Measurements from ENCODE around the gene SELENON. TPM values are rescaled to one million over a fixed set of nuclear protein-coding genes. Genes with fewer than 3 reads are reported as not detected.

The SELENON gene
- total RNA-seq, 1 experiment from 2014 or later = 108 TPM

DNA sequence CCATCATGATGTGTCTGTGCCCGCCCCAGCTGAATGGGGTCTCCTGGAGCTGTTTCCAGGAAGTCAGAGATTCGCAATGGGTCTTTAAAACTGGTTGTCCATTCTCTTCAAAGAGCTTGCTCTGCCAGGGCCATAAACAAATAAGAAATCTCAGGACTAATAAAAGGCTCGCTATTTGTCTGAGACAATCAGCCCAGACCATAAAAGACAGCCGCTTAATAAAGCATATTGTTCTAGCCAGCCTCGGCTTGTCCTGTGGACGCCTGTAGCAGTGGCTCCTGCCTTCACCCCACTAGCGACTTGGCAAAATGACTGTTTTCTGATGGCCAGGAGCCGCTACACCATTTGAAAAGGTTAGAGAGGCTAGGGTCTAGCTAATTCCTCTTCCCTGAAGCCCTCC is 20.6 kb upstream of the SELENON start:
- DNase-seq = no peak
- Histone ChIP-seq H3K4me3 (ENCODE audit: insufficient read depth, low read depth, low read length) (no peak overlapping the region), H3K36me3 (replicated peaks; ENCODE audit: control insufficient read depth, insufficient read depth, low read length) (no peaks in the 10 kb centered on the region), H3K27me3 (ENCODE audit: control insufficient read depth, insufficient read depth, low read length) (no peaks in the 10 kb centered on the region)

DNA sequence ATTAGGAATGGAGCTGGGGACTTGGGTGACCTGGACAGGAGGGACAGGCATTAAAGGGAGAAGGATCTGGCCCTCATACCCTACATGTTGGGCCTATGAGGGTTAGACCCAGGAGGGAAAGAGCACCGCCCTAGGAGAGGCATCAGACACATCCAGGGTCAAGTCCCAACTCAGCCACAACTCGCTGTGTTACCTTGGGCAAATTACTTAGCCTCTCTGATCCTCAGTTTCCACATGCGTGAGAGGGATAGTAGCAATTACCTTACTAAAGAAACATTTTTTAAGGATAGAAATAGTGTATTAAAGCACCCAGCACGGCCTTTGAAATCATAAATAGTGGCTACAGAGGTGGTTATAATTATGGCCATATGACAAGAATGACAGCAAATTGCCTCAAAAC is 20.1 kb upstream of the SELENON start:
- no peaks in the 10 kb centered on the region for H3K36me3 ChIP-seq (replicated peaks; ENCODE audit: control insufficient read depth, insufficient read depth, low read length)
- H3K4me3 ChIP-seq (ENCODE audit: insufficient read depth, low read depth, low read length) = no peak overlapping the region
- no peaks in the 10 kb centered on the region for H3K27me3 ChIP-seq (ENCODE audit: control insufficient read depth, insufficient read depth, low read length)
- peak; percentile 40 for DNase-seq

DNA sequence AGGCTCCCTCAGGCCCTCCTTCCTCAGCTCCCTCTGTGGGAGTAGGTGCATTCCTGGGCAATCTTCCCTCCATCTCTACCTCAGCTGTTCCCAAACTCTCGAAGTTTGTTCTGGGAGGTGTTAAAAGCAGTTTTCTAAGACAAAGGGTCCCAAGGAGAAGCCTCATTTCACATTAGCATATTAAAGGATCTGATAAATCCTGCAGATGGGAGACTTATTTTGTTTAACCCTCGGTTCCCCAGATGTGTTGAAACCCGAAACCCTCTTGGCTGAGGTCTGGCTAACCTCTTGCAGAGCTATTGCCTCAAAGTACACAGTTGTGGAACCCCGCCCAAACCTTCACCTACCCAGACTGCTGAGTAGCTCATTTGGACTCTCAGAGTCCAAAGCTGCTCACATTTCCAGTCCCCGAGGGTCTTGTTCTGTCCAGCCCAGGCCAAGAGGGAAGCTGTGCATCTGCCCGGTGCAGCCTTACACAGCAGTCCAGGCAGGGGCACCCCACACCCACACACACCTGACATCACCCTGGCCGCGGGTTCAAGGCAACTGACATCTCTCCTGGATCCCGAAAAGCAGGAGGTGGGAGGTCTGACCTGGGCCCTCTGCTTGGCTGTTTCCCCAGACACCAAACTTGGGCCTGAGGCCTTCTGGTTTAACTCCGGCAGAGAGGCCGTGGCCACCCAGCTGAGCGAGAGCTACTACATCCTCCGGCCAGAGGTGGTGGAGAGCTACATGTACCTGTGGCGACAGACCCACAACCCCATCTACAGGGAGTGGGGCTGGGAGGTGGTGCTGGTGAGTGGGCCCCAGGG is 19.5 kb upstream of the SELENON start:
- Histone ChIP-seq H3K36me3 (replicated peaks; ENCODE audit: control insufficient read depth, insufficient read depth, low read length) (no peaks in the 10 kb centered on the region), H3K27me3 (ENCODE audit: control insufficient read depth, insufficient read depth, low read length) (no peaks in the 10 kb centered on the region), H3K4me3 (ENCODE audit: insufficient read depth, low read depth, low read length) (no peak overlapping the region)
- peak; percentile 84 for DNase-seq

DNA sequence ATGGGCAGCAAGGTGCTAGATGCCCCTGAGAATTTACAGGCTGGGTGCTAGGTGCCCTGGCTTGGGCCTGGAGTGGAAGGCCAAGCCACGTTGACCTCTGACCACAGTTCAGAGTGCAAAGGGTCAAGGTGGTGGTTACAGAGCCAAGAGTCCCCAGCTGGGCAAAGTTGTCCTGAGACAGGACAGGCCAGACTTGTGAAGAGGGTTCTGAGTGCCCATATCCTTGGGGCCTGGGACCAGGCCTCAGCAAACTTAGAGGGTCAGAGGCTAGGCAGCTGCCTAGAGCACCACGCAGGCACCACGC is 18.9 kb upstream of the SELENON start:
- DNase-seq = no peak
- H3K36me3 ChIP-seq (replicated peaks; ENCODE audit: control insufficient read depth, insufficient read depth, low read length) = no peaks in the 10 kb centered on the region
- no peak overlapping the region for H3K4me3 ChIP-seq (ENCODE audit: insufficient read depth, low read depth, low read length)
- H3K27me3 ChIP-seq (ENCODE audit: control insufficient read depth, insufficient read depth, low read length) = no peaks in the 10 kb centered on the region

DNA sequence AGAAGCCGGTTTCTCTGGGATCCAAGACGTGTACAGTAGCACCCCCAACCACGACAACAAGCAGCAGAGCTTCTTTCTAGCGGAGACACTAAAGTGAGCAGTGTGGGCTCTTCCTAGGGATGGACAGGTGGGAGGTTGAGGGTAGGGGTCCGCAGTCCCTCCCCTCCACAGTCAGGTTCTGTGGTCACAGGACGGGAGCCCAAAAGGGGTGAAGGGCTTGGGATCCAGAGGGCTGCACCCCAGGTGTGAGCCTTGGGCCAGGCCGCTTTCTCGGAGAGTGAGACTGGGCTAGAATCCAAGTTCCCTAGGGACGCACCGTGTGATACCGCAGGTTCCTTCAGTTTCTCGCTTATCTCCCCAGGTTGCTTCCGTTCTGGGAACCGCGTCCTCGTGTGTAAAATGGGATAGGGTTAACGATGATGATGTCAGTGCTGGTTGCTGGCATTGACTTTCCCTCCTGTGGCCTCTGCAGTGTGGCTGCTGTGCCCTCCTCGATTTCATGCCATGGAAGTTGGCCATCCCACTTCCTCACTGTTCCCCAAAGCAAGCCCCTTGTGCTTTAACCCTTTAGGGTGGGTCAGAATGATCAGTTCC is 17.3 kb upstream of the SELENON start:
- H3K4me3 ChIP-seq (ENCODE audit: insufficient read depth, low read depth, low read length) = no peak overlapping the region
- H3K27me3 ChIP-seq (ENCODE audit: control insufficient read depth, insufficient read depth, low read length) = no peaks in the 10 kb centered on the region
- peak; percentile 49 for DNase-seq
- no peaks in the 10 kb centered on the region for H3K36me3 ChIP-seq (replicated peaks; ENCODE audit: control insufficient read depth, insufficient read depth, low read length)

DNA sequence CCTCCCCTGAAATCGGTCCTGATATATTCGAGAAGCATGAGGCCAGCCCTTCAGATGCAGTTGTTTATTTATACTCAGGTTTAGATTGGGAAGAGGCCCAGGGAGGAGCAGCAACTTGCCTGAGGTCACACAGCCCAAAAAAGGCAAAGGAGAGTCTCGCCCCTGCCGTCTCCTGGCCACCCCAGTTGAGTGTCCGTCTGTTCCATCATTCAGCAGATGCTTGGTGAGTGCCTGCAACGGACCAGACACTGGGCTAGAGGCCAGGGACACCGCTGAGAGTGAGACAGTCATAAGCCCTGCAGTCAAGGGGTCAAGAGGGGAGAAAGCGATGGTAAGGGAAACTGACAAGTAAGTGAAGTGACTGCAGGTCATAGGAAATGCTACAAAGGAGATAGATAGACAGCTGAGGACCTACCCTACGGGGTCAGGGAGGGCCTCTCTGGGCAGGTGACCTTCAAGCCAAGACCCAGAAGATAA is 15.4 kb upstream of the SELENON start:
- Histone ChIP-seq H3K36me3 (replicated peaks; ENCODE audit: control insufficient read depth, insufficient read depth, low read length) (no peaks in the 10 kb centered on the region), H3K27me3 (ENCODE audit: control insufficient read depth, insufficient read depth, low read length) (no peaks in the 10 kb centered on the region), H3K4me3 (ENCODE audit: insufficient read depth, low read depth, low read length) (no peak overlapping the region)
- no peak for DNase-seq

DNA sequence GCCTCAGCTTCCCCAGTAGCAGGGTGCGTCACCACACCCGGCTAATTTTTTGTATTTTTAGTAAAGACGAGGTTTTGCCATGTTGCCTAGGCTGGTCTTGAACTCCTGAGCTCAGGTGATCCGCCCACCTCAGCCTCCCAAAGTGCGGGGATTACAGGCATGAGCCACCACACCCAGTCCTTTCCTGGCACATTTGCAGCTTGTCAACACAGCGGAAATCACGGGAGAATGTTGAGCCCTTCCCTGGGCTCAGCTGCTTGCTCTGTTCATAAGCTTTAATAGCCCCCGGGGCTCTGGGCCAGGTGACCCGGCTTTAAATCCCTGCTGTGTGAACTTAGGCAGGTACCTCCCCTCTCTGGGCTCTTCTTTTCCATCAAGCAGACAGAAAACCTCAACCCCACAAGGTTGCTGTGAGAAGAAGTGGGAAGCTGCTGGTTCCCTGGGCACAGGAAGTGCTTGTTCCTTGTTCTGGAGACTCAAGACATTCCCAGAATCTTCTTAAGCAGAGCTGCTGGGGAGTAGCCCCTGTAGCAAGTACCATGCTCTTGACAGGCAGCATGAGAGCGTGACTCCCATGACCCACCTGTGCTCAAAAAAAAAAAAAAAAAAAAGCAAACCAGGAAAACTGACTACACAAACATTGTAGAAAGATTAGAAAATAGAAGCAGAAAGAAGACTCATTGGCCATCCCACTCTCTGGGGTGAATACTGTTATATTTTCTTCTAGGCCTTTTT is 14.5 kb upstream of the SELENON start:
- DNase-seq = no peak
- Histone ChIP-seq H3K4me3 (ENCODE audit: insufficient read depth, low read depth, low read length) (no peak overlapping the region), H3K27me3 (ENCODE audit: control insufficient read depth, insufficient read depth, low read length) (no peaks in the 10 kb centered on the region), H3K36me3 (replicated peaks; ENCODE audit: control insufficient read depth, insufficient read depth, low read length) (no peaks in the 10 kb centered on the region)

DNA sequence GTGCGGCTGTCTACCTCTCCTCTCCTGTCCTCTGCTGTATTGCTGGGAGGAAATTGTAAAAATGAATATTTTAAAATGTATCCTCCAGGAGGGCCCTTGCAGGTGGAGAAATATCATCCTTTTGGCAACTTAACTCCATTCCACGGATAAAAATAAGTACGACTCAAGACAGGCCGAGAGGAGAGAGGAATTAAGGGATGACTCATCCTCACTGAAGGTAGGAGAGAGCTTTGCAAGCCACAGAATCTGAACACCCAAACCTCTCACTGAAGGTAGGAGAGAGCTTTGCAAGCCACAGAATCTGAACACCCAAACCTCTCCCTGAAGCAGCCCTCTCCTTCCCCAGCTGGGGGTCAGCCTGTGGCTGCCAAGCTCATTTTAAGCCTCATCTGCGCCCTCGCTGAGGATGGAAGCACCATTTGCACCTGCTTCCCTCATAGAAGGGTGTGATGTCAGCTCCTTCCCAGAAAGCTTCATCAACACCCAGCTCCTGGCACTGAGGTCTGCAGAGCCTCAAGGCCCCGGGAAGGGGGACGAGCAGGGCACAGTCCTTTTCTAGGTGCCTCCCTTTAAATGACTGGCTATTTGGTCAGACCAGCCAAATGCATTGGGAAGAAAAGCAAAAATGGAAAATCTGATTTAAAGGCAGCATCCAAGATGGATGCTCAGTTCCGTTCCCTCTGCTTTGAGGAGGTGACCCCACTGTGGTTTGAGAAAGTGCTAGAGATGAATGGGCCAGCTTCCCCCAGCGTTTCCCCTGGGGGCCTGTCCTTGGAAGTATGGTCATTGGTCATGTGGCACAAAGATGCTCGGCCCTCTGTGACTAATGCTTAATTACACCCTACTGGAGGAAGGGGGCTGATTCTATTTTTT is 12.9 kb upstream of the SELENON start:
- Histone ChIP-seq H3K27me3 (ENCODE audit: control insufficient read depth, insufficient read depth, low read length) (no peaks in the 10 kb centered on the region), H3K36me3 (replicated peaks; ENCODE audit: control insufficient read depth, insufficient read depth, low read length) (no peaks in the 10 kb centered on the region), H3K4me3 (ENCODE audit: insufficient read depth, low read depth, low read length) (no peak overlapping the region)
- no peak for DNase-seq

DNA sequence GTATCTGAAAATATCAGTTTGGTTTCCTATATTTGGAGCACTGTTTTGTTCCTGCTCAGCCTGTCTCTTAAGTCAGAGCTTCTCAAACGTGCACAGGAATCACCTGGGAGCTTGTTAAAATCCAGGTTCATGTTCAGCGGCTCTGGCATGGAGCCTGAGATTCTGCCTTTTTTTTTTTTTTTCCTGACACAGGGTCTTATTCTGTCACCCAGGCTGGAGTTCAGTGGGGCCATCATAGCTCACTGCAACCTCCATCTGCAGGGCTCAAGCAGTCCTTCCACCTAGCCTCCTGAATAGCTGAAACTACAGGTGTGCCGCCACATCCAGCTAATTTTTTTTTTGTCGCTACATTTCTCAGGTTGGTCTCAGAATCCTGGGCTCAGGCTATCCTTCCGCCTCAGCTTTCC is 12.2 kb upstream of the SELENON start:
- DNase-seq = no peak
- H3K27me3 ChIP-seq (ENCODE audit: control insufficient read depth, insufficient read depth, low read length) = no peaks in the 10 kb centered on the region
- no peaks in the 10 kb centered on the region for H3K36me3 ChIP-seq (replicated peaks; ENCODE audit: control insufficient read depth, insufficient read depth, low read length)
- H3K4me3 ChIP-seq (ENCODE audit: insufficient read depth, low read depth, low read length) = no peak overlapping the region

DNA sequence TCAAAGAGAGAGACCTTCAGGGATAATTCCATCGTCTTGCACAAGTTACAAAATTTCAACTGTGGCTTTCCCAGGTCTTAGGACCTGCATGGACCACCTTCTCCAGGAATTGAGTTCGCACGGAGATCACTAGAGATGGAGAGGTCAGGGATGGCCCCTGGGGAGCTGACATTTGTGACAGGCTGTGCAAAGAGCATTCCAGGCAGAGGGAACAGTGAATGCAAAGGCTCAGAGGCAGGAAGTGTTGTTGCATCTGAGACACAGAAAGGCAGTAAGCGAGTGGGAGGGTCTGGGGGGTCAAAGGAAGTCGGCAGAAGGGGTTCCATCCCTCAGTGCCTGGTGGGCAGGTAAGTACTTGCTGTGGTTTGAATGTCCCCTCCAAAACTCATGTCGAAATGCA is 9.5 kb upstream of the SELENON start:
- no peaks in the 10 kb centered on the region for H3K36me3 ChIP-seq (replicated peaks; ENCODE audit: control insufficient read depth, insufficient read depth, low read length)
- DNase-seq = no peak
- no peak overlapping the region for H3K4me3 ChIP-seq (ENCODE audit: insufficient read depth, low read depth, low read length)
- H3K27me3 ChIP-seq (ENCODE audit: control insufficient read depth, insufficient read depth, low read length) = no peaks in the 10 kb centered on the region

DNA sequence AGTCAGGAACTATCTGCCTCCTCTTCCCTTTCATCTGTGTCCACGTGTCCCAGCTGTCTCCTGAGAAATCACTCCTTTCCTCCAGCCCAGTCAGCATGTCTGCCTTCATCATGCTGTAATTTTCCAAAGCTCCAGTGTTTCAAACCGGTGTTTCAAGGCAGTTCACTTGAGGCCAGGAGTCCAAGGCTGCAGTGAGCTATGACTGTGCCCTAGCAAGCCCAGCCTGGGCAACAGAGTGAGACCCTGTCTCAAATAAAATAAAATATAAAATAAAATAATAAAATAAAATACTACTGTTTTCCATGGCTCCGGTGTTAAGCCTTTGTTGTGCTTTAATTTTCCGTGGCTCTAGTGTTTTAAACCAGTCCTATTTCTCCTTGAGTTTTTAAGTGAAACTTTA is 7.9 kb upstream of the SELENON start:
- no peaks in the 10 kb centered on the region for H3K27me3 ChIP-seq (ENCODE audit: control insufficient read depth, insufficient read depth, low read length)
- DNase-seq = no peak

DNA sequence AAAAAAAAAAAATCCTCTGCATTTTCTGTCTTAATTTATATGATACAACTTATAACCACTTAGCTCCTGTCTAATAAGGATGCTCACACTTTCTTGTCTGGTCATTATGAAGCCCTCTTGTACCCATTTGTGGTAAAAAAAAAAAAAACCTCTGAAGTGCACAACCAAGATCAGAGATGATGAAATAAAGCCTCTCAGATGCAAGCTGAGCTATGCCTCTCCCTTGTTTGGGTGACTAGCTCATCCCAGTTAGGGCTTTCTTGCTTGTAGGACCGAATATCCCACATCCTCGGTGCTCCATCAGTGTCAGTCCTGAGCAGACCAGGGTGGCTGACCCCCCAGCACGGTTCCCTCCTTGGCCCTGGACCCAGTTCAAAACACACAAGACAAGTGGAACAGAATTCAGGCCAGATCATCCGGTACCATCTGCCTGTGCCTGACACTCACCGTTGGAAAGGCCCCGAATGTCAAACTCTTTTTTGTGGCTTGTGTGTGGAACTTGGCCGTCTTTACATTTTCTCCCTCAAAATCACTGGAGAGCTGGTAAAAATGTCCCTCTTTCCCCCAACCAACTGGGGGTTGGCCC is 6.3 kb upstream of the SELENON start:
- Histone ChIP-seq H3K4me3 (ENCODE audit: insufficient read depth, low read depth, low read length) (no peak overlapping the region), H3K36me3 (replicated peaks; ENCODE audit: control insufficient read depth, insufficient read depth, low read length) (no peaks in the 10 kb centered on the region), H3K27me3 (ENCODE audit: control insufficient read depth, insufficient read depth, low read length) (no peaks in the 10 kb centered on the region; the same call in 1 of the 2 replicates)
- DNase-seq = no peak

More for the DNA sequence above, 7.9 kb upstream of the SELENON start:
- no peak overlapping the region for H3K4me3 ChIP-seq (ENCODE audit: insufficient read depth, low read depth, low read length)
- no peaks in the 10 kb centered on the region for H3K36me3 ChIP-seq (replicated peaks; ENCODE audit: control insufficient read depth, insufficient read depth, low read length)

DNA sequence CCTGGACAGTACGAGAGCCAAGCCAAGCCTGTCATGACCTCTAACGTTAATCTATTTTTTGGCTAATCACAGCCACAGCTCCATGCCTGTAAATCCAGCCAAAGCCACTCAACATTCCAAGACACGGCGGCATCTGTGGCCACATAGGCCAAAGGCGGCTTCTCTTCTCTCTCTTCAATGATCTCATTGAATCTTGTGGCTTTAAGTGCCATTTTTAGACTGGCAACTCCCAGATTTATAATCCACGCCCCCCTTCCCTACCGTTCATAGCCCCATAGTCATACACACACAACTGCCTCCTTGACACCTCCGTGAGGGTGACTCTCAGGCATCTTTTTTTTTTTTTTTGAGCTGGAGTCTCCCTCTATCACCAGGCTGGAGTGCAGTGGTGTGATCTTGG is 5.7 kb upstream of the SELENON start:
- Histone ChIP-seq H3K27me3 (ENCODE audit: control insufficient read depth, insufficient read depth, low read length) (peaks cover under 1% of the 10 kb centered on the region), H3K36me3 (replicated peaks; ENCODE audit: control insufficient read depth, insufficient read depth, low read length) (no peaks in the 10 kb centered on the region), H3K4me3 (ENCODE audit: insufficient read depth, low read depth, low read length) (no peak overlapping the region)
- no peak for DNase-seq

DNA sequence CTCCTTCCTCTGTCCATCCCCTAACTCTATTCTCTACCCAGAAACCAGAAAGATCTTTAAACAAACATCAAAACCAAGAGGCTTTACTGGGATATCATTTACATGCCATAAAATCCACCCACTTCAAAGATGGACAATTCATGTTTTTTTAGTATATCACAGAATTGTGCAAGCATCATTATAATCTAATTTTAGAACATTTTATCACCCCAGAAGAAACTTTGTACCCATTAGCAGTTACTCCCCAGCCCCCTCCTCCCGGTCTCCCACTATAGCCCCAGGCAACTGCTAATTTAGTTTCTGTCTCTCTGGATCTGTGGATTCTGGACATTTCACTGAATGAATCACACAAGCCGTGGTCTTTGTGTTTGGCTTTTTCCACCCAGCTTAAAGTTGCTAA is 4.8 kb upstream of the SELENON start:
- DNase-seq = no peak
- Histone ChIP-seq H3K4me3 (ENCODE audit: insufficient read depth, low read depth, low read length) (no peak overlapping the region), H3K27me3 (ENCODE audit: control insufficient read depth, insufficient read depth, low read length) (peaks cover 1% of the 10 kb centered on the region), H3K36me3 (replicated peaks; ENCODE audit: control insufficient read depth, insufficient read depth, low read length) (no peaks in the 10 kb centered on the region)

All from H7 (cell line).